Natural killer cell (primary cell): ENCODE results near the gene UGT1A5. TPM values are rescaled to one million over a fixed set of nuclear protein-coding genes. Genes with fewer than 3 reads are reported as not detected.

Experiments
- ATAC-seq, 3 donors: fragments of 150-1000 bp in 2 of 3; fragments of 200-7000 bp in 1 of 3; cut with Tn5 transposase; 1 replicate in 1 of 3; 2 replicates in 2 of 3; pipeline ENCODE4 v1.10.0; 2021; ENCODE audit warnings: mild to moderate bottlenecking in 2 of 3, moderate library complexity in 2 of 3
- DNase-seq, 2 donors: peaks; one replicate each; pipeline versions ENCODE4 v3.0.0 to v3.0.0-alpha.2; 2013 to 2021; ENCODE audit warnings: mixed read lengths in 1 of 2
- H3K27ac ChIP-seq: one replicate; pipeline ENCODE4 v1.5.1; 2013; ENCODE audit warnings: mild to moderate bottlenecking, low read length
- H3K27me3 ChIP-seq: one replicate; pipeline ENCODE4 v1.6.1; 2013; ENCODE audit warnings: low read length; ENCODE audit not compliant: control insufficient read depth, insufficient read depth
- H3K36me3 ChIP-seq: one replicate; pipeline ENCODE4 v1.6.1; 2013; ENCODE audit warnings: low read length; ENCODE audit not compliant: control insufficient read depth, insufficient read depth
- H3K4me1 ChIP-seq: one replicate; pipeline ENCODE4 v1.6.1; 2013; ENCODE audit warnings: low read length; ENCODE audit not compliant: control insufficient read depth, insufficient read depth
- H3K4me3 ChIP-seq: one replicate; pipeline ENCODE4 v1.5.1; 2013; ENCODE audit warnings: low read length
- H3K9me3 ChIP-seq: one replicate; pipeline ENCODE4 v1.6.1; 2013; ENCODE audit warnings: low read length; ENCODE audit not compliant: control insufficient read depth, insufficient read depth
- H3K27ac Mint-ChIP-seq, 2 donors: one replicate each; pipeline ENCODE4 v1.8.0; 2022; ENCODE audit warnings: mild to moderate bottlenecking in 2 of 2, mixed read lengths in 2 of 2, moderate library complexity in 1 of 2
- H3K27me3 Mint-ChIP-seq, 2 donors: one replicate each; pipeline ENCODE4 v1.8.0; 2022; ENCODE audit warnings: low read depth in 2 of 2, mixed read lengths in 2 of 2
- H3K36me3 Mint-ChIP-seq: one replicate; pipeline ENCODE4 v1.8.0; 2022; ENCODE audit warnings: mixed read lengths
- H3K4me1 Mint-ChIP-seq, 2 donors: one replicate each; pipeline ENCODE4 v1.8.0; 2022; ENCODE audit warnings: mixed read lengths in 2 of 2
- H3K4me3 Mint-ChIP-seq: one replicate; pipeline ENCODE4 v1.8.0; 2022; ENCODE audit warnings: mild to moderate bottlenecking, moderate library complexity, mixed read lengths
- H3K9me3 Mint-ChIP-seq, 2 donors: one replicate each; pipeline ENCODE4 v1.8.0; 2022; ENCODE audit warnings: mixed read lengths in 2 of 2
- CTCF ChIP-seq: fragments of 200-600 bp; IDR thresholded peaks from one replicate; pipeline ENCODE4 v1.8.0; 2022; ENCODE audit warnings: antibody characterized with exemption
- WGBS: methylation state at CpG from one replicate; pipeline ENCODE4 v1.1.7; 2013; ENCODE audit warnings: missing lambda C conversion rate; ENCODE audit not compliant: insufficient coverage; 5-methylcytosine and 5-hydroxymethylcytosine counted together
- intact Hi-C: fragments of 100-400 bp; cut with micrococcal nuclease; formaldehyde crosslinking; loops from one replicate; pipeline ENCODE4 v1.14.2; 2022
- total RNA-seq, 4 donors: library from RNA; stranded (reverse); fragments of 120-200 nt in 1 of 4; gene quantifications; one replicate each; pipeline versions ENCODE4 v1.2.3 to v1.2.4, GENCODE V29; 2013 to 2022

UGT1A5 gene
- total RNA-seq, 3 donors from 2014 or later (not counting 1 experiment from before 2014, with no cell fraction given) = not detected

- no peaks in the 10 kb centered on the region for H3K4me1 Mint-ChIP-seq
- Histone ChIP-seq H3K4me3 (no peak overlapping the region), H3K9me3 (no peaks in the 10 kb centered on the region), H3K36me3 (no peaks in the 10 kb centered on the region), H3K27me3 (no peaks in the 10 kb centered on the region), H3K4me1 (no peaks in the 10 kb centered on the region), H3K27ac (no peak overlapping the region)
- no peak overlapping the region for H3K27ac Mint-ChIP-seq
- peaks cover 8 to 28% of the 10 kb centered on the region in 2 donors for H3K27me3 Mint-ChIP-seq
- TF ChIP-seq CTCF = no peak
- H3K4me3 Mint-ChIP-seq = no peak overlapping the region
- DNase-seq = no peak
- 91% methylated on average over 8 of the region's 8 CpGs for WGBS
- no peaks in the 10 kb centered on the region for H3K36me3 Mint-ChIP-seq
- H3K9me3 Mint-ChIP-seq = no peaks in the 10 kb centered on the region
- ATAC-seq = no peak
- intact Hi-C loops = no loop called here
Observed at GRCh38 chr2:233811732-233812131, 99.0 kb downstream of the UGT1A5 start.

GRCh38 chr2:233813236-233814055, 100.7 kb downstream of the UGT1A5 start:
- no peak for DNase-seq

GRCh38 chr2:233814056-233814835, 101.5 kb downstream of the UGT1A5 start:
- H3K4me1 Mint-ChIP-seq = peaks cover 0 to 5% of the 10 kb centered on the region in 2 donors
- no peaks in the 10 kb centered on the region for H3K9me3 ChIP-seq
- no peaks in the 10 kb centered on the region for H3K36me3 Mint-ChIP-seq
- WGBS = 89% methylated on average over 2 of the region's 2 CpGs
- DNase-seq = no peak
- peaks cover 11 to 28% of the 10 kb centered on the region in 2 donors for H3K27me3 Mint-ChIP-seq
- H3K4me3 ChIP-seq = no peak overlapping the region
- H3K36me3 ChIP-seq = no peaks in the 10 kb centered on the region
- intact Hi-C loops = no loop called here
- H3K4me3 Mint-ChIP-seq = no peak overlapping the region
- no peak for TF ChIP-seq CTCF
- no peak overlapping the region for H3K27ac Mint-ChIP-seq
- ATAC-seq = no peak
- no peaks in the 10 kb centered on the region for H3K9me3 Mint-ChIP-seq
- H3K27ac ChIP-seq = no peak overlapping the region
- no peaks in the 10 kb centered on the region for H3K4me1 ChIP-seq
- H3K27me3 ChIP-seq = no peaks in the 10 kb centered on the region

More at GRCh38 chr2:233813236-233814055, 100.7 kb downstream of the UGT1A5 start:
- H3K9me3 ChIP-seq = no peaks in the 10 kb centered on the region
- intact Hi-C loops = no loop called here
- H3K36me3 ChIP-seq = no peaks in the 10 kb centered on the region
- TF ChIP-seq CTCF = no peak
- H3K27me3 ChIP-seq = no peaks in the 10 kb centered on the region
- Mint-ChIP-seq H3K4me1 (peaks cover 0 to 5% of the 10 kb centered on the region in 2 donors), H3K27me3 (peaks cover 11 to 28% of the 10 kb centered on the region in 2 donors), H3K9me3 (no peaks in the 10 kb centered on the region), H3K27ac (no peak overlapping the region), H3K4me3 (no peak overlapping the region), H3K36me3 (no peaks in the 10 kb centered on the region)
- WGBS = 94% methylated on average over 3 of the region's 3 CpGs
- H3K27ac ChIP-seq = no peak overlapping the region
- no peaks in the 10 kb centered on the region for H3K4me1 ChIP-seq
- H3K4me3 ChIP-seq = no peak overlapping the region
- ATAC-seq = no peak
